ENCODE measurements around the gene STIL. TPM values are rescaled to one million over a fixed set of nuclear protein-coding genes. Genes with fewer than 3 reads are reported as not detected.
"Not testable (repeated sequence)": the region's sequence is repeated elsewhere in the genome, so short reads cannot be mapped to it uniquely, and the experiment has no call there.

STIL gene
- polyA plus RNA-seq, 5 donors, result 5.8 to 14.4 (median 9.8) TPM

GRCh38 chr1:47324682-47325081, 10.7 kb upstream of the STIL start:
- DNase-seq, result no peak

GRCh38 chr1:47323599-47324031, 9.7 kb upstream of the STIL start:
- DNase-seq, result no peak

DNA sequence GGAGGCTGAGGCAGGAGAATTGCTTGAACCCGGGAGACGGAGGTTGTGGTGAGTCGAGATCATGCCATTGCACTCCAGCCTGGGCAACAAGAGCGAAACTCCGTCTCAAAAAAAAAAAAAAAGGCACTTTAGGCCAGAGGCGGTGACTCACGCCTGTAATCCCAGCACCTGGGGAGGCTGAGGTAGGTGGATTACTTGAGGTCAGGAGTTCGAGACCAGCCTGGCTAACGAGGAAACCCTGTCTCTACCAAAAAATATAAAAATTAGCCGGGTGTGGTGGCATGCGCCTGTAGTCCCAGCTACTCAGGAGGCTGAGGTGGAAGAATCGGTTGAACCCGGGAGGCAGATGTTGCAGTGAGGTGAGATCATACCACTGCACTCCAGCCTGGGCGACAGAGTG, 6.0 kb upstream of the STIL start:
- not testable (repeated sequence) for DNase-seq

DNA sequence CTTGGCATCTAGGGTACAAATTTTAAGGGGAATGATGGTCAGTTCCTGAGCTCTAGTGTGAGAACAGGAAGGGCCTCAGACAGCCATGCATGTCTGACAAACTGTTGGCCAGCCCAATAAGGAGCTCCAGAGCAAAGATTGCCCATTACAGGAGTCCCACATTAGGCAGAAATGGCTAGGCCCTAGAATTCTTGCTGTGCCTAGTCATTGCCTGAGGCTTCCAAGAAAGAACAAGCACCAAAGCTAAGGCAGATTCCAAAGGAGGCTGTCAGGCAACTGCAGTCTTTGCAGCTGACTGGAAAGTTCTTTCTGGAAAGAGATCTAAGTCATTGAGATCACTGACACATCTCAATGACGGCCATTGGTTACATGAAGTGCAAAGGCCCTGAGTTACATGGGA, 3.9 kb upstream of the STIL start:
- DNase-seq, result no peak

GRCh38 chr1:47309427-47309826, 4.5 kb downstream of the STIL start:
- DNase-seq, result no peak

- DNase-seq, result no peak
Observed at GRCh38 chr1:47302472-47302871, 11.5 kb downstream of the STIL start.

DNA sequence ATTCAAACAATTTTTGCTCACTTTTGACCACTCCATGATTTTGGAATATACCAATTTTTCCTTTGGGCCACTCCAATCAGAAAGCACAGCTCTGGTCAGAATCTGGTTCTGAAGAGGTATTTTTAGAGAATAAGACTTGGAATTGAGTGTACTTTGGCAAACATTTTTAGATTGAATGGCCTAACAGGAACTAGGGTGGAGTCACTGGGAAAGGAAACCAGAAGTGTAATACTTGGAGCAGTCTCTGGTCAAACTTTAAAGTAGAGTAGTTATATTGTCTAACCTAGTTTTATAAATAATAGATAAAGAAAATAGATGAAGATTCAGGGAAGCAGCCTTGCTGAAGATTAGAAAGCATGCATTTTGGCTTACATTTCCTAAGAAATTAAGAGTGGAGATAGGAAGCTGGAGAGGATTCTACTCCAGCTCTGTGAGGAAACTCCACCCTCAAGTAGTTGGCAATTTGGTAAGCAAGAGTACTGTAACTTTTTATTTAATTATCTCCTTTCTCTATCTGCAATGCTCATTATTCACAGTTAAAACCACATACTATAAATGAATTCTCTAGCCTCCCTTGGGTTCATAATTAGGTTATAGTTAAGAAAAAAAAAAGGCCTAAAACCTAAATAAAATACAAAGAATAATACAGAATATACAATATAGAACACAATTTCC, 15.8 kb downstream of the STIL start:
- DNase-seq, result no peak

DNA sequence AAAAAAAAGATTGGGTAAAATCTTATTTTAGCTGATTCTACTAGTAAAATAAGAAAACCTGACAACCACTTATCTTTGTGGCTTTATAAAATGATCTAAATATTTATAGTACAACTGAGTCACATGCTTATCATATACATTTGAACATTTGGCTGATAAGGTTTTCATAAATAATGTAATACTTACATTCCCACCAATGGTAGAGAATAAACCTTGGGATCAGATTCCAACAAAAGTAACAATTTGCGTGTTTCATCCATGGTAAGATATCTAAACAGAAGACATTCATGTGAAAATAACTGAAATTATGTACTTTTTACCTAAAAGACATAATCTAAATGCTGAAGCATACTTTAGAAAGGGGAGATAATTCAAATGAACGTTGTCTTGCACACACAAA, 18.4 kb downstream of the STIL start:
- no peak for DNase-seq

DNA sequence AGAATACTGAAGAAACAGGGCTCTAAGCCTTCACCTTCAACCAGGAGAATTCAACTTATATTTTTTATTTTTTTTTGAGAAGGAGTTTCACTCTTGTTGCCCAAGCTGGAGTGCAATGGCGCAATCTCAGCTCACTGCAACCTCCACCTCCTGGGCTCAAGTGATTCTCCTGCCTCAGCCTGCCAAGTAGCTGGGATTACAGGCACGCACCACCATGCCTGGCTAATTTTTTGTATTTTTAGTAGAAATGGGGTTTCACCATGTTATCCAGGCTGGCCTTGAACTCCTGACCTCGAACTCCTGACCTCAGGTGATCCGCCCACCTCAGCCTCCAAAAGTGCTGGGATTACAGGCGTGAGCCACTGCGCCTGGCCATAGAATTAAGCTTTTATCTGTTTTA, 19.1 kb downstream of the STIL start:
- not testable (repeated sequence) for DNase-seq

DNA sequence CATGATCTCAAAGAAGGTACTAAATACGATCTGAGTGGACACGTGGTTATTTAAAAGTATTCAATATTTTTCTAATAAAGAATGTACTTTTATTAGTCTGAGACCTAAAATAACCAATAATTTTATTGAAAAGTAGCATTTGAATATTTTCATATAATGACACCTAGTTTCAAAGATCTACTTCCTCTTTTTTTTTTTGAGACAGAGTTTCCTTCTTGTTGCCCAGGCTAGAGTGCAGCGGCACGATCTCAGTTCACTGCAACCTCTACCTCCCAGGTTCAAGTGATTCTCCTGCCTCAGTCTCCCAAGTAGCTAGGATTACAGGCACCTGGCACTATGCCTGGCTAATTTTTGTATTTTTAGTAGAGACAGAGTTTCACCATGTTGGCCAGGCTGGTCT, 25.8 kb downstream of the STIL start:
- DNase-seq, result not testable (repeated sequence)

GRCh38 chr1:47280142-47280541, 33.8 kb downstream of the STIL start:
- no peak for DNase-seq

GRCh38 chr1:47276850-47277249, 37.1 kb downstream of the STIL start:
- no peak for DNase-seq

DNA sequence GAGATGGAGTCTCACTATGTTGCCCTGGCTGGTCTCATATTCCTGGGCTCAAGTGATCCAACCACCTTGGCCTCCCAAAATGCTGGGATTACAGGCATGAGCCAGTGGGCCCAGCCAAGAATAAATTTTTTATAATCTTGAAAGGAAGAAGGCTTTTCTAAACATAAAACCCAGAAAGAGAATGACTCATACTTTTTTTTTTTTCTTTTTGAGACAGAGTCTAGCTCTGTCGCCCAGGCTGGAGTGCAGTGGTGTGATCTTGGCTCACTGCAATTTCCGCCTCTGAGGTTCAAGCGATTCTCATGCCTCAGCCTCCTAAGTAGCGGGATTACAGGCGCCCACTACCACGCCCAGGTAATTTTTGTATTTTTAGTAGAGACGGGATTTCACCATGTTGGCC, 38.1 kb downstream of the STIL start:
- not testable (repeated sequence) for DNase-seq

DNA sequence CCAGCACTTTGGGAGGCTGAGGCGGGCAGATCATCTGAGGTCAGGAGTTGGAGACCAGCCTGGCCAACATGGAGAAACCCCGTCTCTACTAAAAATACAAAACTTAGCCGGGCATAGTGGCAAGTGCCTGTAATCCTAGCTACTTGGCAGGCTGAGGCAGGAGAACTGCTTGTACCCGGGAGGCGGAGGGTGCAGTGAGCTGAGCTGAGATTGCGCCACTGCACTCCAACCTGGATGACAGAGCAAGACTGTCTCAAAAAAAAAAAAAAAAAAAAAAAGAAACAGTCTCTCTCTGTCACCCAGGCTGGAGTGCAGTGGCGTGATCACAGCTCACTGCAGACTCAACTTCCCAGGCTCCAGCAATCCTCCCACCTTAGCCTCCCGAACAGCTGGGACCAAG, 48.4 kb downstream of the STIL start:
- not testable (repeated sequence) for DNase-seq

GRCh38 chr1:47262787-47263413, 51.0 kb downstream of the STIL start:
- DNase-seq, result peak in 1 of 2 donors; percentile 4

DNA sequence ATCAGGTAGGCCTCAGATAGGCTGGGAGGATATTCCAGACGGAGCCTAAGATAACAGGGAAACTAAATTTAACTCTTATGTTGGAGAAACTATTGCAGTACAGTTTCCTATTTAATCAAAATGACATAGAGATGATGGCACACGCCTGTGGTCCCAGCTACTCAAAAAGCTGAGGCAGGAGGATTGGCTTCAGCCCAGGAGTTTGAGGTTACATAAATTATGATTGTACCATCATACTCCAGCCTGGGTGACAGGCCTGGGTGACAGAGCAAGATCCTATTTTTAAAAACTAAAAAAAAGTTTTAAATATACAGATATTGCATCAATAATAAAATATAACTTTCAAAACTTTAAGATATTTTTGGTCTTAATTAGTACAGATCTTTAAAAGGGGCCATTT, 56.7 kb downstream of the STIL start:
- no peak for DNase-seq

GRCh38 chr1:47252795-47253194, 61.2 kb downstream of the STIL start:
- no peak for DNase-seq

DNA sequence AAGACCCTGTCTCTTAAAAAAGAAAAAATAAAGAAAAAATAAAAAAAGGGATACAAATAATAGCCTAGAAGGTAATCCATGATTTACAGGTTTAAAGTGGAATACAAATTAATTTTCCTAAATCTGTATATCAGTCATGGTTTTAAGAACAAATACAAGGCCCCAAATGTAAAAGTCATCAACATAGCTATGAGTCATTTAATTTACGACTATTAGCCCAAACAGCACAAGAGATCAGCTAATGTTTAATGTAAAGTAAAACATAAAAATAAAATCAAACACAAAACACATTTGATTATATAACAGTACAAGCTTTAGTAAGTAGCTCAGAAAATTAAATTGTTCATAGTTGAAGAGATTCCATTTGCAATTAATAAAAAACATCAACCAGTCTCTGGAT, 61.6 kb downstream of the STIL start:
- DNase-seq, result no peak

DNA sequence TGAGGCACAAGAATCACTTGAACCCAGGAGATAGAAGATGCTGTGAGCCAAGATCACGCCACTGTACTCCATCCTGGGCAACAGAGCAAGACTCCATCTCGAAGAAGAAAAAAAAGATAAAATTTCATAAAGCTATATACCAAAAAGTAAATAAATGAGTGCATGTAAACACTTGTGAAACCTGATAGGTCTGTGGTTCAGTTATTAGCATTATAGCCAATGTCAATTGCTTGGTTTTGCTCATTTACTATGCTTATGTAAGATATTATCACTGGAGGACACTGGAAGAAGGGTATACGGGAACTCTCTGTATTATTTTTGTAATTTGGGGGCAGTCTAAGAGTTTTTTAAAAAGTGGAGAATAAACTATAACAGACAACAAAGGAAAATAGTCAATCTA, 64.2 kb downstream of the STIL start:
- DNase-seq, result no peak

DNA sequence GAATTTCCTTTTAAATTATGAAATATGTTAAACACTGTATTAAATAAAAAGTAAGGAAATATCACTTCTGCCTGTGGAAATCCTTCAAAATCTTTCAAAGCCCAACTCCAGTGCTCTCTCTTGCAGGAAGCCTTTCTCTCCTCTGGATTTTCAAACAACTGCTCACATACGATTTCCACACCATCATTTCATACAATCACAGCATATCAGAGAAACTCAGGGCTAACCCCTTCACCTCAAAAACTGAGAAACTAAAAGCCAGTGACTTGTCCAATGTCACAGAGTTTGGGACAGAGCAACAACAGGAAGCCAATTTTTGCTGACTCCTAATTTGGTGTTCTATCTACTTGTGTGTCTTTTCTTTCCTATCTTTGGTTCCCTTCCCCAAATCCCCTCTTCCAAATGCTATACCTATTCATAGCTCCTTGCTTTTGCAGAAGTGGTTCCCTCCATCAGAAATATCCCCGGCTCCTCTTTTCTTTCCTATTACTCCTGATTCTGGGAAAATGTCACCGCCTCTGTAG, 69.5 kb downstream of the STIL start:
- no peak for DNase-seq

GRCh38 chr1:47243910-47244309, 70.0 kb downstream of the STIL start:
- DNase-seq, result no peak

DNA sequence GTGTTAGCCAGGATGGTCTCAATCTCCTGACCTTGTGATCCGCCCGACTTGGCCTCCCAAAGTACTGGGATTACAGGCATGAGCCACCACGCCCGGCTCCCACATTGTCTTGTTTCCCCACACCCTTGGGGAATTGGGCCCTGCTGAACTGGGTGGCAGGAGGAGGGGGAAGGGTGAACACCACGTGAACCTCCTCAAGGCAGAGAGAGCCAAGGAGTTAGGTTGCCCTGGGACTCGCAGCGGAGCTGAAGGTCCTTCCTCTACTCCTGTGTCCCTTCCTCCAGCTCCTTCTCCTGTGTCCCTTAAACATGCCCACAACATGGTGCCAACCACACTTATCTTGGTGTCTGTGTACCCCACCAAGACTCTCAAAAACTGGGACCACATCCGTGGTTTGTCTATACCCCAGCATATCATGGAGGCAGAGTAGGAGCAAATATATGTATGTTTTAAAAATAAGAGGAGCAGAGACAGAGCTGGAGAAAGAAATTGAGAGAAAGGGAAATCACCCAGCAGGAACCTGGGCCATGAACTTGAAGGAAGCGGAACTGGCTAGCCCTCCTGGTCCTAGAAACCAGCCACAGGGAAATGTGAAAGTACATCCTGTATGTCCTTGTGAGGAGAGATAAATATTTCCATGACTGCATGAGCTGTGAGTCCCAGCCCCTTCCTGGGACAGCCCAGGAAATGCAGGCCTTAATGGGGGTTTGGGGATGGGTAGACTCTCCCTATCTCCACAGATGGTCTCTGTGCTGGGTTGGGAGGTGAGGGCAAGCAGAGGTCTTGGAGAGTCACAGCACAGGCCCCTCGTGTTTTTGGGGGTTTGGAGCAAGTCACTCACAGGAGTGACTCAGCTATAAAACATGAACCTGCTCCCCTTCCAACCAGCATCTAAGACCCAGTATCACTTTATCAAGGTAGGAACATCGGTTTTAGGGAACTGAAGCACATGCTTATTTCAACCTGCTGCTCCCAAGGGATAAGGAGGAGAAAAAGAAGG, 72.5 kb downstream of the STIL start:
- DNase-seq, result no peak

All from right lung (tissue), 5 donors.